Skin of body (tissue), 2 donors: Measurements from ENCODE around the gene INTS4. TPM values are rescaled to one million over a fixed set of nuclear protein-coding genes. Genes with fewer than 3 reads are reported as not detected.
A peak's percentile ranks its signal among the peaks of the same experiment; 100 is the strongest.
"Not testable (repeated sequence)": the region's sequence is repeated elsewhere in the genome, so short reads cannot be mapped to it uniquely, and the experiment has no call there.

ENCODE experiments used
- DNase-seq: peaks from one replicate; lab custom pipeline; 2025; lab: John Stamatoyannopoulos, UW
- total RNA-seq: library from RNA; depleted of rRNA; stranded (reverse); fragments of >200 nt; gene quantifications from one replicate; pipeline ENCODE4 v1.2.3, GENCODE V29; 2014

Gene INTS4, protein sequence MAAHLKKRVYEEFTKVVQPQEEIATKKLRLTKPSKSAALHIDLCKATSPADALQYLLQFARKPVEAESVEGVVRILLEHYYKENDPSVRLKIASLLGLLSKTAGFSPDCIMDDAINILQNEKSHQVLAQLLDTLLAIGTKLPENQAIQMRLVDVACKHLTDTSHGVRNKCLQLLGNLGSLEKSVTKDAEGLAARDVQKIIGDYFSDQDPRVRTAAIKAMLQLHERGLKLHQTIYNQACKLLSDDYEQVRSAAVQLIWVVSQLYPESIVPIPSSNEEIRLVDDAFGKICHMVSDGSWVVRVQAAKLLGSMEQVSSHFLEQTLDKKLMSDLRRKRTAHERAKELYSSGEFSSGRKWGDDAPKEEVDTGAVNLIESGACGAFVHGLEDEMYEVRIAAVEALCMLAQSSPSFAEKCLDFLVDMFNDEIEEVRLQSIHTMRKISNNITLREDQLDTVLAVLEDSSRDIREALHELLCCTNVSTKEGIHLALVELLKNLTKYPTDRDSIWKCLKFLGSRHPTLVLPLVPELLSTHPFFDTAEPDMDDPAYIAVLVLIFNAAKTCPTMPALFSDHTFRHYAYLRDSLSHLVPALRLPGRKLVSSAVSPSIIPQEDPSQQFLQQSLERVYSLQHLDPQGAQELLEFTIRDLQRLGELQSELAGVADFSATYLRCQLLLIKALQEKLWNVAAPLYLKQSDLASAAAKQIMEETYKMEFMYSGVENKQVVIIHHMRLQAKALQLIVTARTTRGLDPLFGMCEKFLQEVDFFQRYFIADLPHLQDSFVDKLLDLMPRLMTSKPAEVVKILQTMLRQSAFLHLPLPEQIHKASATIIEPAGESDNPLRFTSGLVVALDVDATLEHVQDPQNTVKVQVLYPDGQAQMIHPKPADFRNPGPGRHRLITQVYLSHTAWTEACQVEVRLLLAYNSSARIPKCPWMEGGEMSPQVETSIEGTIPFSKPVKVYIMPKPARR
- total RNA-seq, result 43.2 TPM

DNA sequence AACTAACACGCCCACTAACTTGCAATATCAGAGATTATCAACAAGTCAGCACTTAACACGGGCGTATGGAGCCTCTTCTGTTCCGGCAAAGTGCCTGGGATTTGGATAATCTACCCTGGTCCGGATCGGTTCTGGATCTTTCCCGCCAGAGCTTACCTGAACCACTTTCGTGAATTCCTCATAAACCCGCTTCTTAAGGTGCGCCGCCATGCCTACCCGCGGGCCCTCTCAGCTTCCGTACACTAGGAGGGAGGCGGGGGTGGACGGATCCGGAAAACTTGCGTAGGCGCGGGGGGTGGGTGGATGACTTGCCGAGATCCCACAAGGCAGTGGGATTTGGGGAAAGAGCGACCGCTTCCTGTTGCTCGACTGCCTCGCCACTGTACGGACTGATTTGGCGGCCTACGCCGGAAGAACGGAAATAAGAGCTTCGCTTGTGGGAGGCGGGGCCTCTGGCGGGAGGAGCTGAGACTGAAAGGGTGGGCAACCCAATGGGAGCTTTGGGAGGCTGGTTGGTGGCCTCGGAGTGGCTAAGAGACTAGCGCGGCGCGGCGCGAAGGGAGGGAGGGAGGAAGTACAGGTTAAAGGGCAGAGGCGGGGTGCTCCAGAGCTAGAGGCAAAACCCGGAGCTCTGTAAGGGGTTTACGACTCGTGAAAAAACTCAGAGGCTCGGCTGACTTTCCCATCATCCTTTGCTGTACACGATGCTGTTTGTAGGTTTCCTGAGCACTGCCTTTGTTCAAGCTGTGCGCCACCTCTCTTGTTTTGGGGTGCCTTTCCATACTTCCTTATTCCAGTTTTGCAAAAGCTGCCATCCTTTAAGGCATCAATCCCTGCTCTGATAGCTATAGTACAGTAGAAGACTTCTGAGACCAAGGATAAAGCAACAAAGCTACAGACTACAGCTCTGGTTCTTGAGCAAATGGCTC lies at the start of gene INTS4:
TSS of gene INTS4 (minus strand) at position 235 of the 929 bp plus-strand sequence. CDS start at position 210, 25 bp downstream.
- peak; percentile 100 for DNase-seq

DNA sequence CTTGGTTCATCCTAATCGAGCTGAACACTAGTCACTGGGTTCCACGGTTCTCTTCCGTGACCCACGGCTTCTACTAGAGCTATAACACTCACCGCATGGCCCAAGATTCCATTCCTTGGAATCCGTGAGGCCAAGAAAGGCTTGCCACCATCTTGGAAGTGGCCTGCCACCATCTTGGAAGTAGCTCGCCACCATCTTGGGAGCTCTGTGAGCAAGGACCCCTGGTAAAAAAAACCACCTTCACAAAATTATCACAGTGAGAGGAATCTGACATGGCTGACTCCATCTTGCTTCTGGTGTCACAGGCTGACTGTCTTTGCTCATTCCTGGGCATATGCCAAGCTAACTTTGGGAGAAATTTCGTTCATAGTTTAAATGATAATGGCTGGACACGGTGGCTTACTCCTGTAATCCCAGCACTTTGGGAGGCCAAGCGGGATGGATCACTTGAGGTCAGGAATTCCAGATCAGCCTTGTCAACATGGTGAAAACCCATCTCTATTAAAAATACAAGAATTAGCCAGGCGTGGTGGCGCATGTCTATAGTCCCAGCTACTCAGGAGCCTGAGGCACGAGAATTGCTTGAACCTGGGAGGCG lies 47.5 kb upstream of the INTS4 start:
- no peak for DNase-seq

GRCh38 chr11:78041380-78041719 lies 46.9 kb upstream of the INTS4 start:
- not testable (repeated sequence) for DNase-seq

GRCh38 chr11:78040691-78041379 lies 46.4 kb upstream of the INTS4 start:
- no peak for DNase-seq

DNA sequence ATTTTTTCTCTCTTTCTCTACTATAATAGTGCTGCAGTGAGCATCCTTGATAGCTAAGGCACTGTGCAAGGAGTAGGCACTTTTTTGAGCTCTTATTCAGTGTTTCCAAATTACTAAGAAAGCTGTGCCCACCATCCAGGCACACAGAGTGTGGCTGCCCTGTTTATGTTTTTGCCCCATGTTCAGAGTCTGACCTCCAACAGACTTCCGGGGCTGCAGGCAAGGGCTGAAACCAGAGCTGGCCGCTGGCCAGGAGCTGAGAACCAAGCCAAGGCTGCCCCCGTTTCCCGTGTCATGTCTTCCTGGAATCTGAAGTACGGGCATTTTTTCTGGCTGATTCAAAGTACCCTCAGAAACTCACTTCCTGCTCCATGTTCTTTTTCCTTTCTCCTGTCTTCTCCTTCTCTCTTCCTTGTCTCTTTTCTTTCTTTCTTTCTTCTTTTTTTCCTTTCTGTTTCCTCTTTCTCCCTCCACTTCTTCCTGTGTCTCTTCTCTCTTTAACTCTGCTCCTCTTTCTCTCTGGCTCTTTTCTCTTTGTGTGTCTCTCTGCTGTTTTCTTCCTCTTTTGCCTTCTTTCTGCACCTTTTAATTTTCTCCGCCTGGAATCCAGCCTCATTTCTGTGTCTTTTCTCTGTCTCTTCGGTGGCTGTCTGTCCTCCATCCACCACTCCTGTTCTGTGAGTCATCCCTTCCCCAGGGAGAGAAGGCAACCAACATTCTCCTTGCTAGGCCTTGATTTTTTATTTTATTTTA lies 45.6 kb upstream of the INTS4 start:
- DNase-seq, result peak; percentile 28

GRCh38 chr11:78039391-78039918 lies 45.0 kb upstream of the INTS4 start:
- DNase-seq, result no peak

DNA sequence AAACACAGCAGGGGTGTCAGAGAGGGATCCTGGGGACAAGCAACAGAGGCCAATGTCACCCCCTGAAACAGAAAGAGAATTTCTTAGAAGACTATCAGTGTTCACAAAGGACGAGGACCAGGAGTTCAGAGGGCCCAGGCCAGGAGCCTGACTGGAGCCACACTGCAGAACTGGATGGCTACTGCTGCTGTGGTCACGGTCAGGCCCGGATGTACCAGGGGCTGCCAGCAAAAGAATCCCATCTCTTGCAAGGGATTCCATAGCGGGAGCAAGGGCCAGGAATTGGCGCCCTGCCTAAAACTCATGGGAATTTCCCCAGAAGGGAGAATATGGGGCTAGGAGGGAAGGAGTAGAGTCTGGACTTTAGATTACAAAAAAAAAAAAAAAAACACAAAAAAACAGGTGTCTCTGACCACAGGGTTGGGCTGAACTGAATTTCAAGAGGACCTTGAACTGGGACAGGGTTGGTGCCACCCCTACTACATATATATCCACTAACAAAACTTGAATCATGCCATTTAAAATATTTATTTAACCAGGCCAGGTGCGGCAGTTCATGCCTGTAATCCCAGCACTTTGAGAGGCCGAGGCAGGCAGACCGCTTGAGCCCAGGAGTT lies 44.3 kb upstream of the INTS4 start:
- DNase-seq, result no peak

- DNase-seq, result no peak
Observed at GRCh38 chr11:78037825-78038620, 43.6 kb upstream of the INTS4 start.

GRCh38 chr11:78037056-78037455 lies 42.6 kb upstream of the INTS4 start:
- no peak for DNase-seq

- no peak for DNase-seq
Observed at GRCh38 chr11:78036313-78036712, 41.8 kb upstream of the INTS4 start.

DNA sequence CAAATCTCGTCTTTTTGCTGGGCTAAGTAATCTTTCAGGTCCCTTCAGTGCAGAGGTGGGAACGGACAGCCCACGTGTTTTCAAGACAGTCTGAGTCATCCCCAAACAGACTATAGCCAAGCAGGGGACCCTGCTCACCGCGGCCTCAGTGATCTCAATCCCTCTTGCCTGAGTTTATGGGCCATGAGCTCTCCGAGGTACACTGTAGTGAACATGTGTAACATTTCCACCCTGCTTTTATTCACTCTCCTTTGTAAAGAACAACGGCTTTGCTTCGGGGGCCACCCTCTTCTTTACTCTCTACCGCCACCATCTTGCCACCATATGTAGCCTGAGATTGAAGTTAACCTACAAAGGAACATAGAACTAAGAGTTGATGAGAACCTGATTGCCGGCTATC lies 40.2 kb upstream of the INTS4 start:
- no peak for DNase-seq

DNA sequence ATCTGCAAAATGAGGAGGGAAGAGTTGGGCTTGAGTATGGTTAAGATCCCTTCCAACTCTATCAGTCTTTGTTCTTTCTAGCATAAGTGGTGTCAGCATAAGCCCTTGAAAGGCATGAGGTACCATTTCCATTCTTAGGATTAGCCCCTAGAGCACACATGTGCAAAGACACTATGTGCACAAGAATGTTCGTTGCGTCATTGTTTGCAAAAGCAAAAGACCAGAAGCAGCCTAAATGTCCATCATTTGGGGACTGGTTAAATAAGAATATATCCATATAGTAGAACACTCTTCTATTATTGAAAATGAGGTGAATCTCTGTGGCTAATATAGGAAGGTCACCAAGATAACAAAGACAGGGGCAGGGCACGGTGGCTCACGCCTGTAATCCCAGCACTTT lies 38.6 kb upstream of the INTS4 start:
- no peak for DNase-seq

DNA sequence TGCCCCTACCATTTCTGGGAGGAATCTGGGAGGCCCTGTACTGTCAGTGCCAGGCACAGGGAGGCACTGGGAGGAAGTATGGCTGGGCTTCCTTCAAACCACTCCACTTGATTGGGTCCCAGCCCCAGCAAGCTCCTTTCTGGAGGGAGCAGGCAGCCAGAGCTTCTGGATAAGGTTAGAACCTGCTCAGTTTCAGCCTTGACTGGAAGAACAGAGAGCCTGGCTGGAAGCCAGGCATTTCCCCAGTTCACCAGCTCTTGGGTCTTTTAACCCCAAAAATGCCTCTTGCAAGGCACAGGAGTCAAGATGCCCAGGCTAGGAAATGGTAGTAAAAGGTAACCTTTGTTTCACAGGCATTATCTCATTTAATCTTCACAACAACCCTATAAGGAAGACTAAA lies 37.6 kb upstream of the INTS4 start:
- no peak for DNase-seq

- DNase-seq, result no peak
Observed at GRCh38 chr11:78031629-78032028, 37.2 kb upstream of the INTS4 start.

DNA sequence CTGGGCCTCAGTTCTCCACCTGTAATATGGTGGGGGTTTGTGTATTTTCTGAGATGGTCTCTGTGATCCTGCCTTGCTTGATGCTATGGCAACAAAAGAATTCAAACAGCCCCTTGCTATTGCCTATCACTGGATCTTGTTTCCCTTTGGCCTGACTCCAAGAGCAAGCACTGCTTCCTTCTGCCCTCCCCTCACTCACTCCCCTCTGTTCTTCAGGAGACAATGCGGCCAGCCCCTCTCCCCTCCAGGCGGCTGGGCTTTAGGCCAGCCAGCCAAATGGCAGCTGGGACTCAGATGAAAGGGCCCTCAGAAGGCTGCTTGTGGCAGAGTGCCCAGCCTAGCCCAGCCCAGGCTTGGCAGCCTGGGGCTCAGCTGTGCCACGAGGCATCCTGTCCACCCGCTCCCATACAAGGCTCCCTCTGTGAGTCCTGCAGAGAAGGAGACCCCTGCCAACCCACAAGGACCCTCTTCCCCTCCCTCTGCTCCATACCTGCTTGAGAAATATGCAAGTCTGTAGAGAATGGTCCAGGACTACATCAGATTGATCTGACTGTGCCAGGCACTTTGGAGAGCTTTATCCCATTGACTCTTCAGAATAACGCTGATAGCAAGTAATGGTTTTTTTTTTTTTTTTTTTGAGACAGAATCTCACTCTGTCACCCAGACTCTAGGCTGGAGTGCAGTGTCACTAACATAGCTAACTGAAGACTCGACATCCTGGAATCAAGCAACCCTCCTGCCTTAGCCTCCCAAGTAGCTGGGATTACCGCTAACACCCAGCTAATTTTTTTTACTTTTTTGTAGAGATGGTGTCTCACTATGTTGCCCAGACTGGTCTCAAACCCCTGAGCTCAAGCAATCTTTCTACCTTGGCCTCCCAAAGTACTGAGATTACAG lies 36.2 kb upstream of the INTS4 start:
- DNase-seq, result peak; percentile 82

DNA sequence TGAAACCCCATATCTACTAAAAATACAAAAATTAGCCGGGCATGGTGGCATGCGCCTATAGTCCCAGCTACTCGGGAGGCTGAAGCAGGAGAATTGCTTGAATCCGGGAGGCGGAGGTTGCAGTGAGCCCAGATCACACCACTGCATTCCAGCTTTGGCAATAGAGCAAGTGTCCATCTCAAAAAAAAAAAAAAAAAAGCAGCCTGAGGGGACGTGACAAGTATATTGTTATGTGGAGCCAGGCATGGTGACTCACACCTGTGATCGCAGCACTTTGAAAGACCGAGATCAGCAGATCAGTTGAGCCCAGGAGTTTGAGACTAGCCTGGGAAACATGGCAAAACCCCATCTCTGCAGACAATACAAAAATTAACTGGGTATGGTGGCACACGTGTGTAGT lies 34.0 kb upstream of the INTS4 start:
- not testable (repeated sequence) for DNase-seq

GRCh38 chr11:78027759-78028158 lies 33.3 kb upstream of the INTS4 start:
- DNase-seq, result no peak
